Glomerular endothelial cell (primary cell): ENCODE data around the gene FAM3C. TPM values are rescaled to one million over a fixed set of nuclear protein-coding genes. Genes with fewer than 3 reads are reported as not detected.

Experiments used
- DNase-seq: peaks from one replicate; pipeline ENCODE4 v3.0.0-alpha.2; 2011; ENCODE audit warnings: low read depth, low spot score; ENCODE audit errors: extremely low read depth
- total RNA-seq: library from RNA; depleted of rRNA; stranded (reverse); fragments of >200 nt; gene quantifications from 2 replicates; pipeline ENCODE4 v1.2.3, GENCODE V29; 2015

Gene FAM3C
- total RNA-seq, 1 donor from 2014 or later, result 45.2 TPM

GRCh38 chr7:121303422-121304101 lies 92.5 kb downstream of the FAM3C start:
- DNase-seq, result no peak

- DNase-seq, result no peak
These were observed 93.8 kb downstream of the FAM3C start for GRCh38 chr7:121302214-121302745.

GRCh38 chr7:121301446-121302213 lies 94.5 kb downstream of the FAM3C start:
- no peak for DNase-seq

DNA sequence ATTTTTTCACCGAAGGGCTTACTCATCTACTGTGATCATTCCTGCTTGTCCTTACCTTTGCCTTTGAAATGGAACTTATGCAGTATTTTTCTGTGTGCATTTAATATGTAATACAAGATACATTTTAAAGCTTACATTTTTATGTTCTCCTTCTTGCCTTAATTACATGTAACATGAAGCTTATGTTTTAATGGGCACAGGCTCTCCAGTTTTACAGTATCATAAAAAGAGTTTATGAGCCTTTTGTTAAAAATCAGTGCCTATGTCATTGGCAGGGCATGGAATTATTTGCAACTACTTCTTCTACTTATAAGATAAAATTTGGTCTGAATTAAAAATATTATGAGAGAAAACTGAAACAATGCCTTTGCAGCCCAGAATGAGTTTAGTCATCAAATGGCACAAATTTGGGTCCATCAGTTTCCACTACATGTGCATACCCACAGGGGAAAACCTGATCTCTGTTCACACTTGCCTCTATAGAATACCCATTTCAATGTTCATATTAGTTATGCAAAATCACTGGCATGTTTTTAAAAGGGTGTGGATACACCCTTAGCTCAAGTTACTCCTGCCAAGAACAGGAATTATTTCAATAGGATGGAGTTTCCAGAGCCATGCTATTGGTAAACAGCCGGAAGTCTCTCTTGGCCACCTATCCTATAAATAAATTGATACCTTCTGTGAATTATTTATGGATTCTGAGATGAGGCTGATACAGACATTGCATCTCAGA lies 95.3 kb downstream of the FAM3C start:
- DNase-seq, result no peak

Other genes with a start within 250 kb of the FAM3C start
- not detected in 2 replicates for gene WNT16, start 67.3 kb downstream of the FAM3C start, total RNA-seq